Prostate gland (tissue), 2 donors: ENCODE data around the gene TRAF2.

Experiments used
- POLR2A ChIP-seq: fragments of 450-650 bp; IDR thresholded peaks from one replicate; pipeline ENCODE4 v1.6.1; 2016; ENCODE audit warnings: antibody characterized with exemption, mild to moderate bottlenecking
- POLR2AphosphoS5 ChIP-seq: sonication (generic); formaldehyde crosslinking; IDR thresholded peaks from one replicate; pipeline ENCODE4 v1.6.1; 2017; ENCODE audit warnings: antibody characterized with exemption
- TF ChIP-seq, protein P1 (sequence below), 4 experiments: fragments of 200-600 bp in 2 of 4; fragments of 450-650 bp in 2 of 4; sonication (generic) in 2 of 4; IDR thresholded peaks; 1 replicate in 3 of 4; 2 replicates in 1 of 4; pipeline ENCODE4 v1.5.1; 2016 to 2019; ENCODE audit warnings: antibody characterized with exemption in 4 of 4, mild to moderate bottlenecking in 2 of 4, moderate library complexity in 2 of 4

DNA sequence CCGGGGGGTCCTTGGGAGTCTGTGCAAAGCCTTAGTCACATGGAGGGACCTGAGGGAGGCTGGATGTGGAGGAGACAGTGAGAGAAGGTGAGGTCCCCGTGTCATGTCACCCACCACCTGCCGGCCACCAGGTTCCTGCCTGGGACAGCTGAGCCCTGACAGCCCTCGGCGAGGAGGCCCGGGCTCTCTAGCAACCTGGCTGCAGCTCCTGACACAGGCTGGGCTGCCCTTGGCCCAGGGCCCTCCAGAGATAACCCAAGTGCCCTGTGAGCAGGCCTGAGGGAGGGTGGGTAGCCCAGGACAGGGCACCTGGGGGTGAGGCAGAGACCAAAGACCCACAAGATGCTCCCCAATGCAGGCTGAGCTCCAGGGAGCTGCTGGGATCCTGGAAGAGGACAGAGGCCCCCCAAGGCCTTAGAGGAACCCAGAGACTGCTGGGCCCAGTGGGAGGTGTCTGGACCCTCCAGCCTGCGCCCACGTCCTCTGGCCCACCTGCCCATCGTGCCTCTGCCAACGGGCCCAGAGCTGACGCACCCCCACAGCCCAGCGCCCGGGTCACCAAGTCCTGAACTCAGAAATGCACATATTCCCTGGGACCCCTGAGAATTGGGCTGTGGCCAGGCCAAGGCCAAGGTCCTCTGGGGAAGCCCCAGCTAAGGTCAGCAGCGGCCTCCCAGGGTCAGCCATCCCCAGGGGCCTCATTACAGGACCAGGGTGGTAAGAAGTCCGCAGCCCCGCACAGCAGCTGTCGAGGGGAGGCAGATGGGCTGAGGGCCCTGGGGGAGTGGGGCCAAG, 82.2 kb downstream of the TRAF2 start:
- TF ChIP-seq, protein P1, sequence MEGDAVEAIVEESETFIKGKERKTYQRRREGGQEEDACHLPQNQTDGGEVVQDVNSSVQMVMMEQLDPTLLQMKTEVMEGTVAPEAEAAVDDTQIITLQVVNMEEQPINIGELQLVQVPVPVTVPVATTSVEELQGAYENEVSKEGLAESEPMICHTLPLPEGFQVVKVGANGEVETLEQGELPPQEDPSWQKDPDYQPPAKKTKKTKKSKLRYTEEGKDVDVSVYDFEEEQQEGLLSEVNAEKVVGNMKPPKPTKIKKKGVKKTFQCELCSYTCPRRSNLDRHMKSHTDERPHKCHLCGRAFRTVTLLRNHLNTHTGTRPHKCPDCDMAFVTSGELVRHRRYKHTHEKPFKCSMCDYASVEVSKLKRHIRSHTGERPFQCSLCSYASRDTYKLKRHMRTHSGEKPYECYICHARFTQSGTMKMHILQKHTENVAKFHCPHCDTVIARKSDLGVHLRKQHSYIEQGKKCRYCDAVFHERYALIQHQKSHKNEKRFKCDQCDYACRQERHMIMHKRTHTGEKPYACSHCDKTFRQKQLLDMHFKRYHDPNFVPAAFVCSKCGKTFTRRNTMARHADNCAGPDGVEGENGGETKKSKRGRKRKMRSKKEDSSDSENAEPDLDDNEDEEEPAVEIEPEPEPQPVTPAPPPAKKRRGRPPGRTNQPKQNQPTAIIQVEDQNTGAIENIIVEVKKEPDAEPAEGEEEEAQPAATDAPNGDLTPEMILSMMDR (IDR thresholded peaks at IDR 0.05) = no peak
- TF ChIP-seq POLR2A = no peak
- TF ChIP-seq POLR2AphosphoS5 = no peak
